Liver (tissue), 9 donors: ENCODE results near the gene NBPF4. TPM values are rescaled to one million over a fixed set of nuclear protein-coding genes. Genes with fewer than 3 reads are reported as not detected.
"Not testable (repeated sequence)": the region's sequence is repeated elsewhere in the genome, so short reads cannot be mapped to it uniquely, and the experiment has no call there.

Experiments used
- DNase-seq: peaks from one replicate; pipeline ENCODE4 v3.0.0-alpha.2; 2017; ENCODE audit warnings: low spot score
- H3K27ac ChIP-seq, 2 donors: one replicate each; pipeline ENCODE4 v1.7.0; 2013; ENCODE audit warnings: inconsistent platforms in 2 of 2, low read length in 2 of 2, control low read depth in 1 of 2, low read depth in 1 of 2, mild to moderate bottlenecking in 1 of 2
- H3K27me3 ChIP-seq, 4 donors: one replicate each; pipeline versions ENCODE4 v1.6.1 to v1.7.0; 2013; ENCODE audit warnings: low read length in 3 of 4, inconsistent platforms in 1 of 4, mild to moderate bottlenecking in 1 of 4, moderate library complexity in 1 of 4; ENCODE audit not compliant: control insufficient read depth in 4 of 4, insufficient read depth in 4 of 4
- H3K36me3 ChIP-seq, 4 donors: one replicate each; pipeline versions ENCODE4 v1.6.1 to v1.7.0; 2013; ENCODE audit warnings: low read length in 3 of 4, mild to moderate bottlenecking in 3 of 4, low read depth in 1 of 4, moderate library complexity in 1 of 4; ENCODE audit not compliant: control insufficient read depth in 4 of 4, insufficient read depth in 3 of 4
- H3K4me1 ChIP-seq, 4 donors: one replicate each; pipeline versions ENCODE4 v1.6.1 to v1.7.0; 2013; ENCODE audit warnings: low read length in 3 of 4, mild to moderate bottlenecking in 3 of 4, moderate library complexity in 1 of 4; ENCODE audit not compliant: control insufficient read depth in 4 of 4, insufficient read depth in 4 of 4
- H3K4me3 ChIP-seq, 3 donors: one replicate each; pipeline versions ENCODE4 v1.6.1 to v1.7.0; 2013; ENCODE audit warnings: low read length in 3 of 3, control low read depth in 1 of 3, low read depth in 1 of 3, mild to moderate bottlenecking in 1 of 3
- H3K9ac ChIP-seq, 2 donors: one replicate each; pipeline ENCODE4 v1.7.0; 2013; ENCODE audit warnings: low read length in 2 of 2, mild to moderate bottlenecking in 2 of 2, moderate library complexity in 2 of 2, control low read depth in 1 of 2, low read depth in 1 of 2
- H3K9me3 ChIP-seq, 4 donors: one replicate each; pipeline versions ENCODE4 v1.6.1 to v1.7.0; 2013; ENCODE audit warnings: low read length in 3 of 4; ENCODE audit not compliant: control insufficient read depth in 4 of 4
- WGBS: extraction: QIAGEN DNeasy Blood & Tissue Kit; methylation state at CpG from one replicate; pipeline ENCODE4 v1.1.7; 2013; 5-methylcytosine and 5-hydroxymethylcytosine counted together
- polyA plus RNA-seq, 2 donors: library from polyadenylated mRNA; stranded (reverse) in 1 of 2; unstranded in 1 of 2; fragments of 200-250 nt in 1 of 2; fragments of >200 nt in 1 of 2; fragmentation: Nextera tagmentation in 1 of 2; extraction: Ambion mirVana in 1 of 2; gene quantifications; one replicate each; pipeline versions ENCODE4 v1.2.1 to v1.2.3, GENCODE V29; 2013 to 2015
- total RNA-seq, 2 donors: library from RNA; depleted of rRNA; stranded (reverse); fragments of >200 nt; gene quantifications; one replicate each; pipeline ENCODE4 v1.2.3, GENCODE V29; 2014
- donor health status: healthy.
- donor health status: healthy.
- donor health status: healthy.
- donor health status: healthy.
- donor health status: healthy.

NBPF4 gene
- total and polyA plus RNA-seq, 4 donors, result 0.09 TPM; not detected in 3

DNA sequence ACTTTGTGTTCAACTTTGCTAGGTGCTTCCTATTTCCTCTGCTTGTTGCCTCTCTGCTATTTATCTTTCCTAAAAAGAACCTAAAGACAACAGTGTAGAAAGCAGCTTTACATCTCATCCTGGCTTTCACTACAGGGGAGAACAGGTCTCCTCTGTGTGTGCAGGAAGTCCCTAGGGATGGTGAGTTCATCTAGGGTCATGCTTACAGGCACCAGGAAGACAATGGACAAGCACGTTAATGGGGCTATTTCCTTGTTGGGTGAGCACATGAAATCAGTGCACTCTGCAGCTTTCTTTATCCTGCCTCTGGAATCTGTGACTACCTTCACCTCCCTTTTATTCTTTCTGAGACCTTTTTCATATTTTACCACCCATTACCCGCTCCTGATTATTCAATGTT lies 4.5 kb downstream of the NBPF4 start:
- H3K4me3 ChIP-seq, H3K27ac ChIP-seq, H3K4me1 ChIP-seq, H3K36me3 ChIP-seq, H3K9ac ChIP-seq, H3K27me3 ChIP-seq, DNase-seq, H3K9me3 ChIP-seq: not testable (repeated sequence)
- WGBS, result no CpG with 5 or more reads among the region's 2 CpGs

- H3K27me3 ChIP-seq, H3K9ac ChIP-seq, H3K27ac ChIP-seq, H3K9me3 ChIP-seq, H3K4me1 ChIP-seq, H3K36me3 ChIP-seq, H3K4me3 ChIP-seq, DNase-seq: not testable (repeated sequence)
- WGBS, result no CpG with 5 or more reads among the region's 2 CpGs
Observed at GRCh38 chr1:108235308-108235707, 8.6 kb downstream of the NBPF4 start.

- H3K9ac ChIP-seq, H3K27ac ChIP-seq, H3K4me3 ChIP-seq, H3K9me3 ChIP-seq, H3K27me3 ChIP-seq, H3K4me1 ChIP-seq, DNase-seq, H3K36me3 ChIP-seq: not testable (repeated sequence)
- no CpG with 5 or more reads among the region's 3 CpGs for WGBS
Observed at GRCh38 chr1:108232183-108232582, 11.7 kb downstream of the NBPF4 start.

- H3K27me3 ChIP-seq, H3K4me1 ChIP-seq, H3K4me3 ChIP-seq, H3K27ac ChIP-seq, H3K9me3 ChIP-seq, H3K36me3 ChIP-seq, H3K9ac ChIP-seq, DNase-seq: not testable (repeated sequence)
- no CpG with 5 or more reads among the region's 3 CpGs for WGBS
Observed at GRCh38 chr1:108229976-108230375, 13.9 kb downstream of the NBPF4 start.

DNA sequence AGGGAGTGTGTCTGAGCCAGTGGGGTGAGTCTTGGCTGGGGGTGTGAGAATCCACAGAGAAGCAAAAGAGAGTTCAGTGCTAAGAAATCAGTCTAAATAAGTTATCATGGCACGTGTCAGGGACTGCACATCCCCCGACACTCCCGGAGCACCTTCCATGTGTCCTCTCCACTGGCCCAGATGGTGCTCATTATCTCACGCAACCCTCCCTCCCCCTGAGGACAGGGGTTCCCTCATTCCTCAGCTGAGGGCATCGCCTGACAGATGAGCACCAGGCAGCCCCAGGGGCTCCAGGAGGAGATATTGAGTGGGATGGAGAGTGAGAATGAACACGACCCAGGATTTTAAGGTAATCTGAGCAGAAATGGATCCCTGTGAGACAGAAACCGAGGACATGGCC lies 16.1 kb downstream of the NBPF4 start:
- not testable (repeated sequence) for DNase-seq, H3K27ac ChIP-seq, H3K9me3 ChIP-seq, H3K9ac ChIP-seq, H3K27me3 ChIP-seq, H3K4me1 ChIP-seq, H3K4me3 ChIP-seq, H3K36me3 ChIP-seq
- WGBS, result no CpG with 5 or more reads among the region's 7 CpGs

DNA sequence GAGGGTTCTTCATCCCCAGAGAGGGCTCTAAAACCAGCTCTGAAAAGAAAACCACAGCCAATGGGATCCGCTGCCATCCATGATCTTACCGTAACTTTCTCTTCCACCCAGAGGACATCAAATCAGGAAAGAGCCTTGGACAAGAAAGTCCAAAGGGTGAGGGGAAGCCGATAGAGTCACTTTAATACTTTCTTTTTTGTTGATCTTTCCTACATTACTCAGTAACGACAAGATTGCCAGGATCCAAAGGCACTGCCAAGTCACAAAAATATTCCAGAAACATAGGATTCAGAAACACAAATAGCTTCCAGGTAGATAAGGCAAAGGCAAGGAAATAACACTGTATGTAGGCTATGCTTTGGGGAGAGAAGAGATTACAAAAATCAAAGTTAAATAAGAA lies 17.0 kb downstream of the NBPF4 start:
- not testable (repeated sequence) for H3K4me1 ChIP-seq, H3K36me3 ChIP-seq, H3K27ac ChIP-seq, H3K27me3 ChIP-seq, DNase-seq, H3K9me3 ChIP-seq, H3K9ac ChIP-seq, H3K4me3 ChIP-seq
- WGBS, result 49% methylated on average over 1 of the region's 4 CpGs
